HepG2 (cell line): Measurements from ENCODE around the gene TNXB. TPM values are rescaled to one million over a fixed set of nuclear protein-coding genes. Genes with fewer than 3 reads are reported as not detected.

Experiments
- ADNP ChIP-seq: sonication (generic); formaldehyde crosslinking; IDR thresholded peaks from 2 replicates; pipeline ENCODE4 v1.4.0; 2020; ENCODE audit warnings: missing genetic modification reagents
- ATF7-NPFF ChIP-seq: sonication (generic); formaldehyde crosslinking; IDR thresholded peaks from 2 replicates; pipeline ENCODE4 v1.8.1; 2023; ENCODE audit warnings: mild to moderate bottlenecking, low read depth, missing genetic modification reagents, moderate library complexity
- ETS1 ChIP-seq: sonication (generic); formaldehyde crosslinking; IDR thresholded peaks from 2 replicates; pipeline ENCODE4 v1.4.0; 2020; ENCODE audit warnings: missing genetic modification reagents
- FLYWCH1 ChIP-seq: sonication (generic); formaldehyde crosslinking; IDR thresholded peaks from 2 replicates; pipeline ENCODE4 v1.8.1; 2023; ENCODE audit warnings: mild to moderate bottlenecking, missing genetic modification reagents
- FOXO1 ChIP-seq: sonication (generic); formaldehyde crosslinking; IDR thresholded peaks from 2 replicates; pipeline ENCODE4 v1.4.0; 2020; ENCODE audit warnings: missing genetic modification reagents
- HBP1 ChIP-seq: IDR thresholded peaks from 2 replicates; pipeline ENCODE4 v1.6.1; 2016; ENCODE audit warnings: low read depth, control low read depth
- HOXD1 ChIP-seq: sonication (generic); formaldehyde crosslinking; IDR thresholded peaks from 2 replicates; pipeline ENCODE4 v1.5.0; 2020; ENCODE audit warnings: missing genetic modification reagents
- JUND ChIP-seq: sonication (generic); formaldehyde crosslinking; IDR thresholded peaks from 2 replicates; pipeline ENCODE4 v1.8.0; 2022; ENCODE audit warnings: mild to moderate bottlenecking, missing genetic modification reagents
- KLF16 ChIP-seq, 2 experiments: sonication (generic) in 1 of 2; formaldehyde crosslinking in 1 of 2; IDR thresholded peaks; 2 replicates each; pipeline versions ENCODE4 v1.6.1 to v1.8.0; 2016 to 2023; ENCODE audit warnings: missing genetic modification reagents in 2 of 2, missing compliant biosample characterization in 1 of 2
- LCORL ChIP-seq, 2 experiments: fragments of 450-650 bp in 1 of 2; sonication (generic) in 1 of 2; formaldehyde crosslinking in 1 of 2; IDR thresholded peaks; 2 replicates each; pipeline versions ENCODE4 v1.5.0 to v1.6.1; 2017 to 2020; ENCODE audit warnings: antibody characterized with exemption in 1 of 2, missing genetic modification reagents in 1 of 2
- MED13 ChIP-seq: sonication (generic); formaldehyde crosslinking; IDR thresholded peaks from 2 replicates; pipeline ENCODE4 v1.5.0; 2020; ENCODE audit warnings: missing genetic modification reagents
- NR2F2 ChIP-seq: IDR thresholded peaks from 2 replicates; pipeline ENCODE4 v1.6.1; 2012; ENCODE audit warnings: low read depth, inconsistent platforms, borderline replicate concordance
- POLR2AphosphoS5 ChIP-seq: IDR thresholded peaks from 2 replicates; pipeline ENCODE4 v1.6.1; 2012; ENCODE audit warnings: low read depth, low read length
- SMAD1 ChIP-seq: sonication (generic); formaldehyde crosslinking; IDR thresholded peaks from 2 replicates; pipeline ENCODE4 v1.4.0; 2020; ENCODE audit warnings: missing genetic modification reagents, low read depth, mild to moderate bottlenecking, borderline replicate concordance
- SP1 ChIP-seq, 2 experiments: fragments of 450-650 bp in 1 of 2; sonication (generic) in 1 of 2; formaldehyde crosslinking in 1 of 2; IDR thresholded peaks; 2 replicates each; pipeline versions ENCODE4 v1.4.0 to v1.6.1; 2016 to 2020; ENCODE audit warnings: missing genetic modification reagents in 1 of 2
- STAG1 ChIP-seq: sonication (generic); formaldehyde crosslinking; IDR thresholded peaks from 2 replicates; pipeline ENCODE4 v1.4.0; 2020; ENCODE audit warnings: missing genetic modification reagents
- TBX2 ChIP-seq: sonication (generic); formaldehyde crosslinking; IDR thresholded peaks from 2 replicates; pipeline ENCODE4 v1.5.0; 2020; ENCODE audit warnings: missing genetic modification reagents, mild to moderate bottlenecking, borderline replicate concordance
- TEAD2 ChIP-seq: sonication (generic); formaldehyde crosslinking; IDR thresholded peaks from 2 replicates; pipeline ENCODE4 v1.9.0; 2021; ENCODE audit warnings: missing genetic modification reagents
- ZBTB20 ChIP-seq: sonication (generic); formaldehyde crosslinking; IDR thresholded peaks from 2 replicates; pipeline ENCODE4 v1.8.1; 2023; ENCODE audit warnings: missing genetic modification reagents, low read depth, mild to moderate bottlenecking, borderline replicate concordance
- ZNF160 ChIP-seq: sonication (generic); formaldehyde crosslinking; IDR thresholded peaks from 2 replicates; pipeline ENCODE4 v1.8.0; 2022; ENCODE audit warnings: mild to moderate bottlenecking, inconsistent platforms, missing genetic modification reagents
- ZNF337 ChIP-seq: sonication (generic); formaldehyde crosslinking; IDR thresholded peaks from 2 replicates; pipeline ENCODE4 v1.5.1; 2020; ENCODE audit warnings: missing genetic modification reagents, low read depth, mild to moderate bottlenecking, borderline replicate concordance
- ZNF343 ChIP-seq: sonication (generic); formaldehyde crosslinking; IDR thresholded peaks from 2 replicates; pipeline ENCODE4 v1.4.0; 2020; ENCODE audit warnings: mild to moderate bottlenecking, missing genetic modification reagents
- ZNF768 ChIP-seq: sonication (generic); formaldehyde crosslinking; IDR thresholded peaks from 2 replicates; pipeline ENCODE4 v1.4.0; 2020; ENCODE audit warnings: missing genetic modification reagents
- ZNF780A ChIP-seq: sonication (generic); formaldehyde crosslinking; IDR thresholded peaks from 2 replicates; pipeline ENCODE4 v1.8.0; 2022; ENCODE audit warnings: mild to moderate bottlenecking, missing genetic modification reagents, moderate library complexity
- ZSCAN29 ChIP-seq: sonication (generic); formaldehyde crosslinking; conservative IDR thresholded peaks from 2 replicates; pipeline ENCODE4 v1.4.0; 2020; ENCODE audit warnings: mild to moderate bottlenecking, missing genetic modification reagents
- polyA plus RNA-seq, 8 experiments: library from polyadenylated mRNA; depleted of rRNA in 3 of 8; stranded (reverse) in 7 of 8; unstranded in 1 of 8; fragments of >200 nt; fragmentation: Illumina TruSeq in 4 of 8; extraction: Trizol in 4 of 8; gene quantifications; 2 replicates each; pipeline versions ENCODE4 v1.2.1 to v1.2.3, GENCODE V29; 2011 to 2016; ENCODE audit warnings: low read depth in 4 of 8, missing spikeins in 1 of 8, mixed read lengths in 1 of 8; ENCODE audit not compliant: insufficient read depth in 1 of 8
- total RNA-seq, 5 experiments: library from RNA; depleted of rRNA; stranded (reverse); fragments of >200 nt; fragmentation: Illumina TruSeq; extraction: Trizol; gene quantifications; 2 replicates each; pipeline ENCODE4 v1.2.3, GENCODE V29; 2016; ENCODE audit warnings: low read depth in 1 of 5
- TF ChIP-seq, protein P1 (sequence below): sonication (generic); formaldehyde crosslinking; IDR thresholded peaks from 2 replicates; pipeline ENCODE4 v1.4.0; 2020; ENCODE audit warnings: missing genetic modification reagents

TNXB gene
- total and polyA plus RNA-seq, 2 of the 13 experiments (the other 11 are each of a cell fraction or from before 2014, with no cell fraction given), result 1.6 to 2.7 TPM

DNA sequence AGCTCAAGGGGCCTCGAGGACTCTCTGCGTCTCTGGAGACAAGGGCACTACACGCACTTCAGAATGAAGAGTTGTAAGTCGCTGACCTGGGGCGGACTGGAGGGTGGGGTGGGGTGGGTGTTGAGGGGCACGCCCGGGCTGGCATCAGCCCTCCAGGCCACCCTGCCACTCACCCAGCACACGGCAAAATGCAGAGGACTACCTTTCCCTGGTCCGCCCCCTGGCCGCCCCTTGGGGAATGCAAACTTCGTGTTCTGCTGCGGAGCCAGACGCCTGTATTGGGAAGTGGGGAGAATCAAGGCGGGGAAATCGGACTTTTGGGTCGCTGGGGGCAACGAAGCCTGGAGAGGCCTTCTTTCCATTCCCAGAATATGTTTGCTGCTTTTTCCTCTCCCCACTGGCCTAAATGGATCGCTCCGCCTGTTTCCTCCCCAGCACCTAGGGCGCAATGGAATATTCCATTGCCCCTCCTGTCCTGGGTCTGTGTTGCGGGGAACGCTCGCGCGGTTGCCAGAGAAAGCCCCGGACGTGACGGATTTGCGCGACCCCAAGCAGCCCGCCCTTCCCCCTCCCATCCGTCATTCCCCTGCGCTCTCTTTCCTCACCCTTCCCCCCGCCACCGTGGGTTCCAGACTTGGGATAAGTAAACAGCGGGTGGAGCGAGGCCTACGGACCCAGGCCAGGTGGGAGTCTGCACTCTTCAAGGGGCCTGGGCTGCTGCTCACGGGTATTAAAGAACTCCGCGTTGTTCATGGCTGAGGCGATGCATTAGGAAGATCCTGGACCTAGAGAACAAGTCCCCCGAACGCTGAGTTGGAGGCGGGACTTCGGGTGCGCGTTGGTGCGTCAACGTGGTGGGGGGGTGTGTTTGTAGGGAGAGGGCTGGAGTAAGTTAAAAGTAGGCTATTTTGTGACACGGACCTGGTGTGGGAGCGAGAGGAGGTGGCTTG, 44.7 kb upstream of the TNXB start, which contains the start of gene PPT2 (continued):
- TF ChIP-seq, protein P1, sequence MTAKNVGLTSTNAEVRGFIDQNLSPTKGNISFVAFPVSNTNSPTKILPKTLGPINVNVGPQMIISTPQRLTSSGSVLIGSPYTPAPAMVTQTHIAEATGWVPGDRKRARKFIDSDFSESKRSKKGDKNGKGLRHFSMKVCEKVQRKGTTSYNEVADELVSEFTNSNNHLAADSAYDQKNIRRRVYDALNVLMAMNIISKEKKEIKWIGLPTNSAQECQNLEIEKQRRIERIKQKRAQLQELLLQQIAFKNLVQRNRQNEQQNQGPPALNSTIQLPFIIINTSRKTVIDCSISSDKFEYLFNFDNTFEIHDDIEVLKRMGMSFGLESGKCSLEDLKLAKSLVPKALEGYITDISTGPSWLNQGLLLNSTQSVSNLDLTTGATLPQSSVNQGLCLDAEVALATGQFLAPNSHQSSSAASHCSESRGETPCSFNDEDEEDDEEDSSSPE (CRISPR knock-in tag), result peak; percentile 48; the same call in 1 of the 2 replicates
- no peak for TF ChIP-seq ADNP (CRISPR knock-in tag)
- no peak; the same call in 1 of the 2 replicates for TF ChIP-seq ATF7-NPFF (CRISPR knock-in tag)
- no peak for TF ChIP-seq SMAD1 (CRISPR knock-in tag)
- no peak; the same call in 1 of the 2 replicates for TF ChIP-seq TEAD2 (CRISPR knock-in tag)
- TF ChIP-seq ZBTB20 (CRISPR knock-in tag), result no peak; the same call in 1 of the 2 replicates
- TF ChIP-seq POLR2AphosphoS5, result peak; percentile 61
- peak; percentile 88; the same call in 1 of the 2 replicates for TF ChIP-seq ZSCAN29
- 0 out of 2 replicates have a peak, but pooled peaks have one; percentile 46 for TF ChIP-seq ZNF337 (CRISPR knock-in tag)
- TF ChIP-seq LCORL (IDR thresholded peaks at IDR 0.05), result no peak
- TF ChIP-seq LCORL (CRISPR knock-in tag; IDR thresholded peaks at IDR 0.05), result no peak
- peak; percentile 21; the same call in 1 of the 2 replicates for TF ChIP-seq STAG1 (CRISPR knock-in tag)
- TF ChIP-seq FLYWCH1 (CRISPR knock-in tag), result no peak
- peak; percentile 68; the same call in 1 of the 2 replicates for TF ChIP-seq TBX2 (CRISPR knock-in tag)
- no peak for TF ChIP-seq SP1 (IDR thresholded peaks at IDR 0.05)
- peak; percentile 77 for TF ChIP-seq SP1 (CRISPR knock-in tag; IDR thresholded peaks at IDR 0.05)
- no peak; a peak in 1 of 4 replicates for TF ChIP-seq KLF16 (CRISPR knock-in tag; IDR thresholded peaks at IDR 0.05)
- no peak; the same call in 1 of the 2 replicates for TF ChIP-seq ZNF160 (CRISPR knock-in tag)
- no peak; the same call in 1 of the 2 replicates for TF ChIP-seq ZNF780A (CRISPR knock-in tag)
- peak; percentile 88; the same call in 1 of the 2 replicates for TF ChIP-seq ETS1 (CRISPR knock-in tag)
- no peak; the same call in 1 of the 2 replicates for TF ChIP-seq NR2F2
- 0 out of 2 replicates have a peak, but pooled peaks have one; percentile 25 for TF ChIP-seq ZNF343
- TF ChIP-seq HBP1 (CRISPR knock-in tag), result peak; percentile 89; the same call in 1 of the 2 replicates
- TF ChIP-seq FOXO1, result no peak; the same call in none of the 2 replicates
- TF ChIP-seq HOXD1 (CRISPR knock-in tag), result peak; percentile 73
- TF ChIP-seq MED13 (CRISPR knock-in tag), result 0 out of 2 replicates have a peak, but pooled peaks have one; percentile 77
- no peak; the same call in 1 of the 2 replicates for TF ChIP-seq JUND
- no peak for TF ChIP-seq ZNF768 (CRISPR knock-in tag)
